Tibial artery (tissue), 4 donors: Measurements from ENCODE around the gene FAM199X.

Experiments
- DNase-seq, 2 donors: peaks; one replicate each; pipeline ENCODE4 v3.0.0-alpha.2; 2019
- H3K27ac ChIP-seq, 2 donors: fragments of 200-600 bp; sonication (generic) in 1 of 2; 1 replicate in 1 of 2; 2 replicates in 1 of 2; pipeline ENCODE4 v1.5.1; 2018 to 2019; ENCODE audit warnings: mild to moderate bottlenecking in 1 of 2
- H3K27me3 ChIP-seq, 2 donors: fragments of 200-600 bp; sonication (generic) in 1 of 2; one replicate each; pipeline versions ENCODE4 v1.5.1 to v1.6.0; 2016 to 2019
- H3K36me3 ChIP-seq, 3 donors: fragments of 200-600 bp; sonication (generic) in 2 of 3; one replicate each; pipeline ENCODE4 v1.5.1; 2016 to 2019; ENCODE audit warnings: mild to moderate bottlenecking in 2 of 3
- H3K4me1 ChIP-seq, 4 donors: fragments of 200-600 bp; sonication (generic) in 2 of 4; 1 replicate in 3 of 4; 2 replicates in 1 of 4; pipeline ENCODE4 v1.5.1; 2016 to 2019
- H3K4me3 ChIP-seq, 2 donors: fragments of 200-600 bp; sonication (generic) in 1 of 2; 1 replicate in 1 of 2; 2 replicates in 1 of 2; pipeline ENCODE4 v1.5.1; 2018 to 2019; ENCODE audit warnings: mild to moderate bottlenecking in 2 of 2
- H3K9me3 ChIP-seq, 3 donors: fragments of 200-600 bp; sonication (generic) in 1 of 3; one replicate each; pipeline ENCODE4 v1.5.1; 2016 to 2019
- intact Hi-C: fragments of 100-400 bp; cut with DNase I; formaldehyde crosslinking; loops from one replicate; pipeline ENCODE4 v1.15.0; 2023; ENCODE audit warnings: low total_unique reads
- TF ChIP-seq, protein P1 (sequence below), 2 experiments: fragments of 200-600 bp in 1 of 2; fragments of 450-650 bp in 1 of 2; IDR thresholded peaks; one replicate each; pipeline ENCODE4 v1.5.1; 2017 to 2019; ENCODE audit warnings: antibody characterized with exemption in 2 of 2, mild to moderate bottlenecking in 1 of 2, moderate library complexity in 1 of 2

FAM199X gene

DNA sequence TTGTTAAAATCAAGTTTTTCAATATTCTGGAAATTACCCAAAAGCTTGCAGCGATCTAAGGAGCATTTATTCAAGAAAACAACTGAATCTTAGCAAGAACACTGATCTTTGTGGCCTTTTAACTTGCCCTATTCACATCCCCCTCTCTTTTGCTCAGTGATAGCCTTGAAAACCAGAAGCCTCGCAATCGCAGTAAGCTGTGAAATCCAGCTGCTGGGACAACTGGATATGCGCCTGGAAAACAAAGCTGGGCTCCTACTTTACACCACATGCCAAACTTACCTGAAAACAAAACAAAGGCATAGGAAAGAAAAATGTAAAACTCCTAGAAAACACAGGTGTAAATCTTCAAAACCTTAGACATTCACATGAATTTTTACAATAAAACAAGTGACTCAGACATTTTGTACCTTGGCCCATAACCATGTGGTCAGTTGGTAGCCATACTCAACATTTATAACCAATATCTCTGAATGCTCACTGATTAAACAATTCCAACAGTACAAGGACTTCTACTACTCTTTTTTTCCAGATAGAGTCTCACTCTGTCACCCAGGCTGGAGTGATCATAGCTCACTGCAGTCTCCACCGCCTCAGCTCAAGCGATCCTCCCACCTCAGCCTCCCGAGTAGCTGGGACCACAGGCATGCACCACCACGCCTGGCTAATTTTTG is 25.0 kb upstream of the FAM199X start:
- H3K27ac ChIP-seq = no peak overlapping the region
- H3K36me3 ChIP-seq = no peaks in the 10 kb centered on the region
- intact Hi-C loops = no loop called here
- no peaks in the 10 kb centered on the region for H3K27me3 ChIP-seq
- H3K4me3 ChIP-seq = no peak overlapping the region
- H3K9me3 ChIP-seq = no peaks in the 10 kb centered on the region
- no peak for DNase-seq
- no peaks in the 10 kb centered on the region for H3K4me1 ChIP-seq
- TF ChIP-seq, protein P1, sequence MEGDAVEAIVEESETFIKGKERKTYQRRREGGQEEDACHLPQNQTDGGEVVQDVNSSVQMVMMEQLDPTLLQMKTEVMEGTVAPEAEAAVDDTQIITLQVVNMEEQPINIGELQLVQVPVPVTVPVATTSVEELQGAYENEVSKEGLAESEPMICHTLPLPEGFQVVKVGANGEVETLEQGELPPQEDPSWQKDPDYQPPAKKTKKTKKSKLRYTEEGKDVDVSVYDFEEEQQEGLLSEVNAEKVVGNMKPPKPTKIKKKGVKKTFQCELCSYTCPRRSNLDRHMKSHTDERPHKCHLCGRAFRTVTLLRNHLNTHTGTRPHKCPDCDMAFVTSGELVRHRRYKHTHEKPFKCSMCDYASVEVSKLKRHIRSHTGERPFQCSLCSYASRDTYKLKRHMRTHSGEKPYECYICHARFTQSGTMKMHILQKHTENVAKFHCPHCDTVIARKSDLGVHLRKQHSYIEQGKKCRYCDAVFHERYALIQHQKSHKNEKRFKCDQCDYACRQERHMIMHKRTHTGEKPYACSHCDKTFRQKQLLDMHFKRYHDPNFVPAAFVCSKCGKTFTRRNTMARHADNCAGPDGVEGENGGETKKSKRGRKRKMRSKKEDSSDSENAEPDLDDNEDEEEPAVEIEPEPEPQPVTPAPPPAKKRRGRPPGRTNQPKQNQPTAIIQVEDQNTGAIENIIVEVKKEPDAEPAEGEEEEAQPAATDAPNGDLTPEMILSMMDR (IDR thresholded peaks at IDR 0.05) = no peak

DNA sequence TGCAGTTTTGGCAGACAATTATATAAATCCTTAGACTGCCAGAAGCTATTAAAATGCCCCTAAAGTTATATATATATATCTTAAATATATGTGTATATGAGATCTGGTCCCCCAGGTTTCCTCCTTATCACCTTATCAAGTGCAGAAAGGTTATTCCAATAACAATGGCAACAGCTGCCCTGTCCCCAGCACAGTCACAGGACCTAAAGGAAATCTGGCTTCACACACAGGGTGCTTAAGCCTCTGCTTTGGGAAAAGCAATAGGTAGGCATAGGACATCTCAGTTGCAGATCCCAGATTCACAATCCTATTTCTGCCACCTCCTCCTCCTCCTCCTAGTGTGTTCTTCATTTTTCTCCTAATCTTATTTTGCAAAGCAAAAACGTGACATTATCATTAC is 15.2 kb upstream of the FAM199X start:
- intact Hi-C loops = no loop called here
- DNase-seq = no peak
- no peak overlapping the region for H3K4me3 ChIP-seq
- no peaks in the 10 kb centered on the region for H3K27me3 ChIP-seq
- peaks cover 0 to 8% (median 5%) of the 10 kb centered on the region in 4 donors for H3K4me1 ChIP-seq
- TF ChIP-seq, protein P1 (IDR thresholded peaks at IDR 0.05) = no peak
- no peaks in the 10 kb centered on the region for H3K9me3 ChIP-seq
- no peaks in the 10 kb centered on the region for H3K36me3 ChIP-seq
- no peak overlapping the region for H3K27ac ChIP-seq

DNA sequence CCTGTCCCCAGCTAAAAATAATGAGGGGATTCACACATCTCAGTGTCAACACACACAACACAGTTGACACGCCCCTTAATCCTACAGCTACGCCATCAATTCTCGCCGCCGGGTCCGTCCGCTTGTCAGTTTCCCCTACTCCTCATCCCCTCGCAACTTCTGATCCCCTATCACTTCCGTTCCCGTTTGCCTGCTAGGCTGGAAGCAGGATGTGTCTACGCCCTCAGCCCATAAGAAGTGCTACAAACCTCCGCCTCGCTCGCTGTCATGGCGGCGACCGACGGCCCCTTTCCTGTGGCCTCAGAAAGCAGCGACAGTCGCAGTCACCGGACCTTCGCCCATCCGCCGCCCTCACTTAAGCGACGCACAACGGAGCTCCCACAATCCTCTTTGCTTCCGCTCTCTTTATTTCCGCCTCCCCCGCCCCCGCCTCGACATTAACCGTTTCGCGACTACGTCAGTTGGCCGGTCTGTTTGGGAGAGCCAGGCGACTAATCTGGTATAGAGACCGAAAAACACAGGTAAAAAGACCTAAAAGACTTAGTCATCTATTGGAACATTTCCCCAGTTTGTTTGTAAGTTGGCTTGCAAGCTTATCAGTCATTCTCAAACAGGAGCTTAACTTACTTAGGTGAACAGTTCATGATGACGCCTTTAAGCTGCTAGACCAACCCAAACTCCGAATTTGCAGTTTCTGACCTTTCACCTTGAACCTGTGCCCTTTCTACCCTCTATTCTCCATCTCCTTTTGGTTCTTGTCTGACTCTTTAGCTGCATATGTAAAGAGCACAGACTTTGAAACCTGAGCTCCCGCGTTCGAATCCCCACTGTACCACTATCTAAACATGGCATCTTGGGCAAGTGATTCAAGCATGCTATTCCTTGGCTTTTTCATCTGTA is 9.4 kb upstream of the FAM199X start, which contains the start of gene SLC25A53:
Gene SLC25A53, minus strand, starts transcription at position 380 of the 900 bp plus-strand sequence. CDS start 51,752 bp downstream, outside the sequence.
- peak; percentile 68 to 89 for DNase-seq
- H3K27me3 ChIP-seq = no peaks in the 10 kb centered on the region
- peak within 1 kb of the TSS; percentile 82 to 86 for H3K27ac ChIP-seq
- H3K36me3 ChIP-seq = no peaks in the 10 kb centered on the region
- H3K4me1 ChIP-seq = peaks cover 0 to 14% (median 5%) of the 10 kb centered on the region in 4 donors
- intact Hi-C loops = no loop called here
- H3K9me3 ChIP-seq = no peaks in the 10 kb centered on the region
- TF ChIP-seq, protein P1 (IDR thresholded peaks at IDR 0.05) = no peak
- H3K4me3 ChIP-seq = peak within 1 kb of the TSS; percentile 59 to 63

DNA sequence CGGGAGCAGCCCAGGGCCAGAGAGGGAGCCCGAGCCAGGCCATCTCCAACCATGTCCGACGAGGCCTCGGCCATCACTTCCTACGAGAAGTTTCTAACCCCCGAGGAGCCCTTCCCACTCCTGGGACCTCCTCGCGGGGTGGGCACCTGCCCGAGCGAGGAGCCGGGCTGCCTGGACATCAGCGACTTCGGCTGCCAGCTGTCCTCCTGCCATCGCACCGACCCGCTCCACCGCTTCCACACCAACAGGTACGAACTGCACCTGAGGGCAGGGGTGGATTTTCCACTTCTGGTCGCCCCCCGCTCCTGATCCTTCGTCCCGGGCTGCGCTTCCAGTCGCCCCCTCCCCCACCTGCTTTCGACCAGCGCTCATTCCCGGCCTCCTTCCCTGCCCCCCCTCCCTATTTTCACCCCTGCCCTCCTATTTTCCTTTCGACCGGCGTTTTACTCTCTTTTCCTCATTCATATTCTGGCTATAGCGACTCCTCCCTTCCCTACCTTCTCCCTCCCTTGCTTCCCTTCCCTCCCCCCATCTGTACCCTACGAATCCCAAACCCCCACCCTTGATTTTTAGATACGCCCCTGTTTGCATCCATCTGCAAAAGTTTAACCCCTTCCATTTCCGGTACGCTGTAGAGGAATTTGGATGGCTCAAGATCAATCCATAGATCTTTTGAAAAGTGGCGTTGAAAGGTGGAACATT is 633 bp downstream of the FAM199X start:
- Histone ChIP-seq H3K9me3 (no peaks in the 10 kb centered on the region), H3K27me3 (no peaks in the 10 kb centered on the region), H3K27ac (peak overlapping the region; percentile 86 to 88), H3K36me3 (no peaks in the 10 kb centered on the region), H3K4me1 (peaks cover 0 to 23% (median 4%) of the 10 kb centered on the region in 4 donors), H3K4me3 (peak overlapping the region; percentile 89 to 92)
- intact Hi-C loops = no loop called here
- DNase-seq = peak in 1 of 2 donors; percentile 23
- TF ChIP-seq, protein P1 (IDR thresholded peaks at IDR 0.05) = no peak

DNA sequence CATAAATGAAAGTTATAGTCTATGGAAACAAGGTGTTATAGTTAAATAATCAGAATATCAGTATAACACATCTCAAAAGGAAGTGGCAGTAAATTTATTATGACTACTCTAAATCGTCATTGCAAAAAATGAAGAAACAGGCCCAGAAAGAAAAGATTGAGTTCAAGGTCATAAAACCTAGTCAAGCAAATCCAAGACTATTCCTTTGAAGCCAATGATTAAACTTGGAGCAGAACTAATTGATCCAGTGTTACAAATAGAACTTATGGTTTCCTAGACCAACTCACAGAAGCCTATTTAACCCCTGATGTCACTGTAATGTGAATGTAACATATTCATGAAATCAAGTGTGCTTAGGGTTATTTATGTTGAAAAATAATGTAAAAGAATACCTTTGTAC is 1.9 kb downstream of the FAM199X start:
- Histone ChIP-seq H3K27me3 (no peaks in the 10 kb centered on the region), H3K36me3 (no peaks in the 10 kb centered on the region), H3K27ac (peak overlapping the region in 1 of 2 donors; percentile 22), H3K4me1 (peaks cover 0 to 26% (median 4%) of the 10 kb centered on the region in 4 donors), H3K4me3 (peak overlapping the region; percentile 89 to 92), H3K9me3 (no peaks in the 10 kb centered on the region)
- no peak for DNase-seq
- intact Hi-C loops = no loop called here
- TF ChIP-seq, protein P1 (IDR thresholded peaks at IDR 0.05) = no peak
